ENCODE results near the gene CD99. TPM values are rescaled to one million over a fixed set of nuclear protein-coding genes. Genes with fewer than 3 reads are reported as not detected.
"Not testable (repeated sequence)": the region's sequence is repeated elsewhere in the genome, so short reads cannot be mapped to it uniquely, and the experiment has no call there.

The CD99 gene
- total RNA-seq, 2 donors from 2014 or later = 164 to 191 TPM

- no peak for DNase-seq
- ATAC-seq = no peak
- intact Hi-C loops (cut with DNase I, micrococcal nuclease) = no loop called here
These were observed 20.1 kb upstream of the CD99 start for GRCh38 chrX:2670978-2671377.

GRCh38 chrX:2672084-2672483 lies 19.0 kb upstream of the CD99 start:
- no peak for DNase-seq
- intact Hi-C loops (cut with DNase I, micrococcal nuclease) = no loop called here
- no peak for ATAC-seq

- intact Hi-C loops (cut with DNase I, micrococcal nuclease) = no loop called here
- no peak for DNase-seq
- ATAC-seq = no peak
These were observed 17.5 kb upstream of the CD99 start for GRCh38 chrX:2673611-2674010.

- DNase-seq; intact Hi-C loops (cut with DNase I, micrococcal nuclease); ATAC-seq: not testable (repeated sequence)
These were observed 15.4 kb upstream of the CD99 start for GRCh38 chrX:2675657-2676200.

GRCh38 chrX:2676794-2677675 lies 14.1 kb upstream of the CD99 start:
- DNase-seq = no peak
- intact Hi-C loops (cut with DNase I, micrococcal nuclease) = no loop called here
- ATAC-seq = peak; percentile 81

DNA sequence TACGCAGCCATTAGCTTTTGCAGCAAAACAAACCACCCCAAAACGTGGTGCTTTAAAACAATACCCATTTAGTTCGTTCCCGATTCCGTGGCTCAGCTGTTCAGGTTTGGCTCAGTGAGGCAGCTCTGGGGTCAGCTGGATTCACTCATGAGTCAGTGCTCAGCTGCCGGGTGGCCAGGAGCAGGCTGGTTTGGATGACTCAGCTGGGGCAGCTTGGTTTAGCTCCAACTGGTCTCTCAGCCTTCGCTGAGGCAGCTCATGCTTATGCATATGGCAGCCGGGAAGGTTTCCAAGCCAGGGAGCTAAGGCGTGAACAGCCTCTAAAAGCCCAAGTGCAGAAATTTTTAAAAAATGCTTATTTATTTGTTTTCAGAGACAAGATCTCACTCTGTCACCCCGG lies 13.3 kb upstream of the CD99 start:
- intact Hi-C loops (cut with DNase I, micrococcal nuclease) = no loop called here
- DNase-seq (peak; percentile 58 to 82), ATAC-seq (peak; percentile 48)

DNA sequence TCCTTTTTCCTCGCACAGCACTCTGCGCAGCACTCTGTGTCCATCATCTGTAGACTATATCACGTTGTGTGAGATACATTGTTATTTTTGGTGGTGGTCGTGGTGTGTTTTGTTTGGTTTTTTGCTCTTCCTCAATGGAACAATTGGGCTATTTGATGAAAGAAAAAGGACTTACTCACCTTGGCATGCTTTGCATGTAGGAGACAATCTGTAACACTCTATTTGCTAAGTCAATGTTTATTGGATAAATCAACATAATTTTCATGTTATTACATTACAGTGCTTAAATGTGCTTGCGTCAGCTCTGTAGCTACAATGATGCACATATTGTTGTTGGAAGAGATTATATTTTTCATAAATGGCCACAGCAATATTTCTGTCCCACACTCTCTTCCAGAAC lies 12.5 kb upstream of the CD99 start:
- intact Hi-C loops (cut with DNase I, micrococcal nuclease) = no loop called here
- ATAC-seq = no peak

GRCh38 chrX:2679534-2680485 lies 11.3 kb upstream of the CD99 start:
- ATAC-seq = peak; percentile 27
- intact Hi-C loops (cut with DNase I, micrococcal nuclease) = no loop called here
- DNase-seq = peak in 1 of 2 donors; percentile 34

More for the DNA sequence above, 12.5 kb upstream of the CD99 start:
- no peak for DNase-seq

DNA sequence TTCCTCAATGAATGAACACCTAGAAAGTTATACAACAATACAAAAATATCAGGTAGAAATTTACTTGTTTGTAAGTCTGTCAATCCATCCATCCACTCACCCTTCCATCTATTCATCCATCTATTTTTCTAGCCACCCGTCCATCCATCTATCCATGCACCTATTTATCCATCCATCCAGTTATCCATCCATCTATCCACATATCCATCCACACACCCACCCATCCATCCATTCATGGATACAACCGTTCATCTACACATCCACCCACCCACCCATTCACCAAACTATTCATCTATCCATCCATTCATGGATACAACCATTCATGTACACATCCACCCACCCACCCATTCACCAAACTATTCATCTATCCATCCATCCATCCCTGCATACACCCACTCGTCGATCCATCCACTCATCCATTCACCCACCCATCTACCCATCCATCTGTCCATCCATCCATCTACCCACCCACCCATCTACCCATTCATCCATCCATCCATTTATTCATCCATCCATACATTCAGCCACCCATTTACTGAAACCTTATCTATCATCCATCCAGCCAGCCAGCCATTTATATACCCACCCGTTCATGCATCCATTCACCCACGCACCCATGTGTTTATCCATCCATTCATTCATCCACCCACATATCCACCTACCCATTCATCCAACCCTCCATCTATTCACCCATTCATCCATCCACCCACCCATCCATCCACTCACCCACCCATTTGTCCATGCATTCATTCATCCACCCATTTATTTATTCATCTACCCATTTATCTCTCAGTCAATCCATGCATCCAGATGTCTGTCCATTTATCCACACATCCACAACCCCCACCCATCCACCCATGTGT lies 10.4 kb upstream of the CD99 start:
- ATAC-seq (no peak), DNase-seq (no peak)
- intact Hi-C loops (cut with DNase I, micrococcal nuclease) = no loop called here

DNA sequence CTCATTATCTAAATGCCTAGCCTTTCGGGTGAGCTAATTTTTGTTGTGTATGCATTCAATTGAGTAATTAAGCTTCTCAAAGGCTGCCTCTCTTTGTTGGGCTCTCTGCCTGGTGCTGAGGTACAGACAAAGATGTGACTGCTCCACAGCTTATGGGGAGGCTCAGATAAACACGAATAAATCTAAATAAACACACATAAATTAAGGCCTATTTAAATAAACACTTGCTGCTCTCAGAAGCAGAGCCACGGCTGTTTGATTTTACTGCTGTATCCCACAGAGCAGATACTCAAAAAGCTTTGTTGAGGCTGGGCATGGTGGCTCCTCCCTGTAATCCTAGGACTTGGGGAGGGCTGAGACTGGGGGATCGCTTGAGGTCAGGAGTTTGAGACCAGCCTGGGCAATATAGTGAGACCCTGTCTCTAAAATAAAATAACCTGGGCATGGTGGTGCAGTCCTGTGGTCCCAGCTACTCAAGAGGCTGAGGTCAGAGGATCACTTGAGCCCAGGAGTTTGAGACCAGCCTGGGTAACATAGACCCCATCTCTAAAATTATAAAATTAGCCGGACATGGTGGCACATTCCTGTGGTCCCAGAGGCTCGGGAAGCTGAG lies 8.4 kb upstream of the CD99 start:
- ATAC-seq (no peak), DNase-seq (no peak)
- intact Hi-C loops (cut with DNase I, micrococcal nuclease) = no loop called here

GRCh38 chrX:2684256-2684655 lies 6.8 kb upstream of the CD99 start:
- DNase-seq (no peak), ATAC-seq (no peak)
- intact Hi-C loops (cut with DNase I, micrococcal nuclease) = no loop called here

- intact Hi-C loops (cut with DNase I, micrococcal nuclease) = no loop called here
- ATAC-seq (no peak), DNase-seq (no peak)
These were observed 5.2 kb upstream of the CD99 start for GRCh38 chrX:2685886-2686285.

DNA sequence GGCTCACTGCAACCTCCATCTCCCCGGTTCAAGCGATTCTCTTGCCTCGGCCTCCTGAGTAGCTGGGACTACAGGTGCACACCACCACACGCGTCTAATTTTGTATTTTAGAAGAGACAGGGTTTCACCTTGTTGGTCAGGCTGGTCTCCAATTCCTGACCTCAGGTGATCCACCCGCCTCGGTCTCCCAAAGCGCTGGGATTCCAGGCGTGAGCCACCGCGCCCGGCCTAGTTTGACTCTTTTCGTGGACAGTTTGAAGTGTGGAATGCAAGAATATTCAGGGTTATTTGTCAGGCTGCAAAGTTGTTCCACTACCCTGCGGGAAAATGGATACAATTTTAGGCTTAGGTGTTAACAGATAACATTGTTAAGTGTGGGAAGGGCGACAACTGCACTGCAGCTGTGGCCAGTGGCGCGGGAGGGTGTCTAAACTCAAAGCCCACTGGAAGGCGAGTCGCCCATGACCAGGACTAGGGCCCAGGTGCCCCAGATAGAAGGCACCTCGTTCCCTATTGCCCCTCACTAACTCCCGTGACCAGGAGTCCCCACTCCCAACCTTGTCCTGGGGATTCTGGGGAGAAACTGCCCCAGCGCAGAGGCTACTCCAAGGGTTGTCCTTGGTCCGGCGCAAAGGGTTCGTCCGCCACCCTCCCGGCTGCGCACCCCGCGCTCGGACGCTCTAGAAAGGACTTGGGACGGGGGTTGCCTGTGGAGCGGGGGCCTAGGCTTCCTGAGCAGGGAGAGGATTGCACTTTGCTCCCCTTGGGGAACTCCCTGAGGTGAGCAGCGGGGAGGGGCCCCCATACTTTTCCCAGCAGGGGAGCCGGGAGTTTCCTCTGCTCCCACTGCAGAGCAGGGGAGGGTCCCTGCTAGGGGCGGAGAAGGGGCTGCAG lies 1.1 kb upstream of the CD99 start:
- ATAC-seq = peak; percentile 73
- DNase-seq = peak; percentile 80 to 83
- intact Hi-C loops (cut with DNase I, micrococcal nuclease) = no loop called here

- DNase-seq (peak; percentile 67 to 75), ATAC-seq (peak; percentile 2)
- intact Hi-C loops (cut with DNase I, micrococcal nuclease) = no loop called here
These were observed 587 bp downstream of the CD99 start for GRCh38 chrX:2691543-2692220.

GRCh38 chrX:2692221-2693112 lies 1.4 kb downstream of the CD99 start:
- intact Hi-C loops (cut with DNase I, micrococcal nuclease) = no loop called here
- peak in 1 of 2 donors; percentile 47 for DNase-seq
- no peak for ATAC-seq
